Measurements from ENCODE around the gene LUZP1.

GRCh38 chr1:23114424-23115079, 54.1 kb downstream of the LUZP1 start:
- TF ChIP-seq CTCF (IDR thresholded peaks at IDR 0.05) (no peak), POLR2A (IDR thresholded peaks at IDR 0.05) (no peak)
